GM23338 (cell line): ENCODE results near the gene ARHGEF10L. TPM values are rescaled to one million over a fixed set of nuclear protein-coding genes. Genes with fewer than 3 reads are reported as not detected.

ENCODE experiments used
- ATAC-seq: fragments of 200-7000 bp; cut with Tn5 transposase; 3 replicates; pipeline ENCODE4 v1.9.1; 2020
- DNase-seq: peaks from one replicate; pipeline ENCODE4 v3.0.0-alpha.2; 2015; ENCODE audit warnings: low spot score
- H2AFZ ChIP-seq: fragments of 200-600 bp; sonication (generic); 2 replicates; pipeline ENCODE4 v1.8.0; 2016; ENCODE audit warnings: antibody characterized with exemption, mild to moderate bottlenecking, moderate library complexity
- H3F3A ChIP-seq: fragments of 200-600 bp; sonication (generic); replicated peaks from 2 replicates; pipeline ENCODE4 v1.8.0; 2017; ENCODE audit warnings: antibody characterized with exemption, mixed run types, low read depth
- H3K27ac ChIP-seq: fragments of 200-600 bp; sonication (generic); 2 replicates; pipeline ENCODE4 v1.6.1; 2016; ENCODE audit warnings: low read depth
- H3K27me3 ChIP-seq: fragments of 200-600 bp; sonication (generic); 2 replicates; pipeline ENCODE4 v1.8.0; 2016; ENCODE audit warnings: mild to moderate bottlenecking, mixed run types, moderate library complexity; ENCODE audit not compliant: insufficient read depth
- H3K36me3 ChIP-seq: fragments of 200-600 bp; sonication (generic); 2 replicates; pipeline ENCODE4 v1.8.0; 2016; ENCODE audit warnings: mild to moderate bottlenecking; ENCODE audit not compliant: insufficient read depth
- H3K4me1 ChIP-seq: fragments of 200-600 bp; sonication (generic); 2 replicates; pipeline ENCODE4 v1.8.0; 2016; ENCODE audit warnings: mild to moderate bottlenecking, moderate library complexity; ENCODE audit not compliant: insufficient read depth
- H3K4me2 ChIP-seq: fragments of 200-600 bp; sonication (generic); 2 replicates; pipeline ENCODE4 v1.7.1; 2017; ENCODE audit warnings: mixed run types
- H3K4me3 ChIP-seq: fragments of 200-600 bp; sonication (generic); 2 replicates; pipeline ENCODE4 v1.6.1; 2016; ENCODE audit warnings: mixed run types
- H3K79me2 ChIP-seq: fragments of 200-600 bp; sonication (generic); replicated peaks from 2 replicates; pipeline ENCODE4 v1.8.0; 2017; ENCODE audit warnings: mild to moderate bottlenecking; ENCODE audit not compliant: insufficient read depth
- H3K9me2 ChIP-seq: fragments of 200-600 bp; sonication (generic); 2 replicates; pipeline ENCODE4 v1.8.0; 2017; ENCODE audit not compliant: insufficient read depth
- H4K20me1 ChIP-seq: fragments of 200-600 bp; sonication (generic); replicated peaks from 2 replicates; pipeline ENCODE4 v1.8.0; 2017; ENCODE audit warnings: mild to moderate bottlenecking; ENCODE audit not compliant: insufficient read depth
- H3K27ac Mint-ChIP-seq: 2 replicates; pipeline ENCODE4 v1.8.0; 2020; ENCODE audit warnings: inconsistent platforms, mild to moderate bottlenecking, moderate library complexity, mixed read lengths
- H3K27me3 Mint-ChIP-seq: 3 replicates; pipeline ENCODE4 v1.8.0; 2022; ENCODE audit warnings: low read depth, mild to moderate bottlenecking, moderate library complexity, mixed read lengths, inconsistent platforms; ENCODE audit not compliant: insufficient read depth, poor library complexity
- H3K36me3 Mint-ChIP-seq: 3 replicates; pipeline ENCODE4 v1.8.0; 2021; ENCODE audit warnings: low read depth, mild to moderate bottlenecking, inconsistent platforms, moderate library complexity, mixed read lengths
- H3K4me1 Mint-ChIP-seq: 3 replicates; pipeline ENCODE4 v1.8.0; 2020; ENCODE audit warnings: mild to moderate bottlenecking, inconsistent platforms, mixed read lengths
- H3K4me3 Mint-ChIP-seq: 3 replicates; pipeline ENCODE4 v1.8.0; 2021; ENCODE audit warnings: moderate library complexity, mild to moderate bottlenecking, inconsistent platforms, mixed read lengths
- H3K9me3 Mint-ChIP-seq: 3 replicates; pipeline ENCODE4 v1.8.0; 2020; ENCODE audit warnings: moderate library complexity, mild to moderate bottlenecking, inconsistent platforms, mixed read lengths
- CREB1 ChIP-seq: fragments of 250-450 bp; sonication (Bioruptor Pico); IDR thresholded peaks from 2 replicates; pipeline ENCODE4 v1.5.0; 2020; ENCODE audit warnings: low read depth, mild to moderate bottlenecking, moderate library complexity
- EZH2 ChIP-seq: fragments of 200-600 bp; sonication (generic); IDR thresholded peaks from one replicate; pipeline ENCODE4 v1.8.0; 2017; ENCODE audit warnings: antibody characterized with exemption, mild to moderate bottlenecking, low read depth; ENCODE audit not compliant: unreplicated experiment
- EZH2phosphoT487 ChIP-seq: fragments of 200-600 bp; sonication (generic); IDR thresholded peaks from one replicate; pipeline ENCODE4 v1.8.1; 2018; ENCODE audit warnings: antibody characterized with exemption; ENCODE audit not compliant: unreplicated experiment
- JUNB ChIP-seq: IDR thresholded peaks from one replicate; pipeline ENCODE4 v1.6.1; 2016; ENCODE audit warnings: antibody characterized with exemption; ENCODE audit not compliant: unreplicated experiment
- NANOG ChIP-seq: IDR thresholded peaks from 2 replicates; pipeline ENCODE4 v1.6.1; 2016; ENCODE audit warnings: antibody characterized with exemption, borderline replicate concordance
- POLR2AphosphoS5 ChIP-seq: IDR thresholded peaks from 2 replicates; pipeline ENCODE4 v1.6.1; 2016; ENCODE audit warnings: antibody characterized with exemption, low read depth
- STAT1 ChIP-seq: IDR thresholded peaks from one replicate; pipeline ENCODE4 v1.6.1; 2016; ENCODE audit warnings: antibody characterized with exemption; ENCODE audit not compliant: unreplicated experiment
- ZNF114 ChIP-seq: fragments of 250-450 bp; sonication (Bioruptor Pico); IDR thresholded peaks from 2 replicates; pipeline ENCODE4 v1.5.0; 2020; ENCODE audit warnings: mild to moderate bottlenecking, moderate library complexity
- ZNF331 ChIP-seq: fragments of 250-450 bp; sonication (Bioruptor Pico); IDR thresholded peaks from 2 replicates; pipeline ENCODE4 v1.5.0; 2020; ENCODE audit warnings: low read depth, mild to moderate bottlenecking, moderate library complexity
- polyA plus RNA-seq: library from polyadenylated mRNA; unstranded; fragments of >200 nt; fragmentation: Nextera tagmentation; extraction: Ambion mirVana; gene quantifications from 2 replicates; pipeline ENCODE4 v1.2.1, GENCODE V29; 2016
- total RNA-seq: library from RNA; depleted of rRNA; stranded (reverse); fragments of >200 nt; shearing (Covaris generic); gene quantifications from 2 replicates; pipeline ENCODE4 v1.2.3, GENCODE V29; 2014
- TF ChIP-seq, protein P1 (sequence below), 2 experiments: fragments of 200-600 bp in 1 of 2; sonication (generic) in 1 of 2; conservative IDR thresholded peaks; 2 replicates each; pipeline versions ENCODE4 v1.5.1 to v1.6.1; 2016 to 2017; ENCODE audit warnings: antibody characterized with exemption in 2 of 2, low read depth in 2 of 2, mild to moderate bottlenecking in 2 of 2, moderate library complexity in 1 of 2
- TF ChIP-seq, protein P2 (sequence below): IDR thresholded peaks from 2 replicates; pipeline ENCODE4 v1.6.1; 2016; ENCODE audit warnings: antibody characterized with exemption
- TF ChIP-seq, protein P3 (sequence below): IDR thresholded peaks from one replicate; pipeline ENCODE4 v1.6.1; 2018; ENCODE audit warnings: antibody characterized with exemption; ENCODE audit not compliant: unreplicated experiment
- TF ChIP-seq, protein P4 (sequence below): fragments of 250-450 bp; sonication (Bioruptor Pico); IDR thresholded peaks from 2 replicates; pipeline ENCODE4 v1.5.0; 2020; ENCODE audit warnings: mild to moderate bottlenecking, moderate library complexity

The ARHGEF10L gene
- total and polyA plus RNA-seq, 2 experiments from 2014 or later = 12.1 to 46.8 TPM

DNA sequence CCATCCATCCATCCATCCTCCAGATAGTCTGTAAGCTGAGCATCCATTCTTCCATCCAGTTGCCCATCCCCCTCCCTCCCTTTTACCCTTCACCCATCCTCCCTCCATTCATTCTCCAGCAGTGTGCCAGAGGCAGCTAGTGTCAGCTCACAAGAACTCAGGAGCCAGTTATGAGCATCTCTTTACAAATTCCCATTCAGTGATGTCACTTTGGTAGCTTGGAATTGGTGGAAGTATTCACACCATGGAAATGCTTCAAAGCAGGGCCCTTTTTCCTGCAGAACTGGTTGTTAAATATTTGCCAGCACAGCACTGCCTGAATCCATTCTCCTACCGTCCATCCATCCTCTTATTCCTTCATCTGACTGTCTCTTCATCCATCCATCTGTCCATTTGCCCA lies 72.5 kb downstream of the ARHGEF10L start:
- Histone ChIP-seq H3K36me3 (no peaks in the 10 kb centered on the region), H3K79me2 (no peaks in the 10 kb centered on the region), H3K27me3 (no peaks in the 10 kb centered on the region), H2AFZ (no peak overlapping the region), H3K4me2 (no peak overlapping the region), H3K9me2 (no peaks in the 10 kb centered on the region), H3K4me1 (no peaks in the 10 kb centered on the region; the same call in 1 of the 2 replicates), H4K20me1 (no peaks in the 10 kb centered on the region; the same call in 1 of the 2 replicates), H3K4me3 (no peak overlapping the region), H3F3A (peaks cover 4% of the 10 kb centered on the region; the same call in 1 of the 2 replicates), H3K27ac (no peak overlapping the region)
- Mint-ChIP-seq H3K27ac (no peak overlapping the region), H3K4me3 (no peak overlapping the region; the same call in 2 of the 3 replicates), H3K36me3 (peaks cover 16% of the 10 kb centered on the region), H3K9me3 (no peaks in the 10 kb centered on the region), H3K4me1 (peaks cover 13% of the 10 kb centered on the region; the same call in 2 of the 3 replicates), H3K27me3 (peaks cover 8% of the 10 kb centered on the region)
- ATAC-seq (no peak), DNase-seq (no peak)
- TF ChIP-seq NANOG (no peak), EZH2 (no peak), ZNF114 (no peak), EZH2phosphoT487 (no peak), POLR2AphosphoS5 (no peak), STAT1 (no peak), CREB1 (CRISPR knock-in tag) (no peak), ZNF331 (CRISPR knock-in tag) (no peak), JUNB (no peak)
- TF ChIP-seq, protein P1, sequence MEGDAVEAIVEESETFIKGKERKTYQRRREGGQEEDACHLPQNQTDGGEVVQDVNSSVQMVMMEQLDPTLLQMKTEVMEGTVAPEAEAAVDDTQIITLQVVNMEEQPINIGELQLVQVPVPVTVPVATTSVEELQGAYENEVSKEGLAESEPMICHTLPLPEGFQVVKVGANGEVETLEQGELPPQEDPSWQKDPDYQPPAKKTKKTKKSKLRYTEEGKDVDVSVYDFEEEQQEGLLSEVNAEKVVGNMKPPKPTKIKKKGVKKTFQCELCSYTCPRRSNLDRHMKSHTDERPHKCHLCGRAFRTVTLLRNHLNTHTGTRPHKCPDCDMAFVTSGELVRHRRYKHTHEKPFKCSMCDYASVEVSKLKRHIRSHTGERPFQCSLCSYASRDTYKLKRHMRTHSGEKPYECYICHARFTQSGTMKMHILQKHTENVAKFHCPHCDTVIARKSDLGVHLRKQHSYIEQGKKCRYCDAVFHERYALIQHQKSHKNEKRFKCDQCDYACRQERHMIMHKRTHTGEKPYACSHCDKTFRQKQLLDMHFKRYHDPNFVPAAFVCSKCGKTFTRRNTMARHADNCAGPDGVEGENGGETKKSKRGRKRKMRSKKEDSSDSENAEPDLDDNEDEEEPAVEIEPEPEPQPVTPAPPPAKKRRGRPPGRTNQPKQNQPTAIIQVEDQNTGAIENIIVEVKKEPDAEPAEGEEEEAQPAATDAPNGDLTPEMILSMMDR (conservative IDR thresholded peaks at IDR 0.05; ENCODE audit: low read depth in 2 of 2) = no peak
- TF ChIP-seq, protein P2, sequence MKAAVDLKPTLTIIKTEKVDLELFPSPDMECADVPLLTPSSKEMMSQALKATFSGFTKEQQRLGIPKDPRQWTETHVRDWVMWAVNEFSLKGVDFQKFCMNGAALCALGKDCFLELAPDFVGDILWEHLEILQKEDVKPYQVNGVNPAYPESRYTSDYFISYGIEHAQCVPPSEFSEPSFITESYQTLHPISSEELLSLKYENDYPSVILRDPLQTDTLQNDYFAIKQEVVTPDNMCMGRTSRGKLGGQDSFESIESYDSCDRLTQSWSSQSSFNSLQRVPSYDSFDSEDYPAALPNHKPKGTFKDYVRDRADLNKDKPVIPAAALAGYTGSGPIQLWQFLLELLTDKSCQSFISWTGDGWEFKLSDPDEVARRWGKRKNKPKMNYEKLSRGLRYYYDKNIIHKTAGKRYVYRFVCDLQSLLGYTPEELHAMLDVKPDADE = no peak
- TF ChIP-seq, protein P3, sequence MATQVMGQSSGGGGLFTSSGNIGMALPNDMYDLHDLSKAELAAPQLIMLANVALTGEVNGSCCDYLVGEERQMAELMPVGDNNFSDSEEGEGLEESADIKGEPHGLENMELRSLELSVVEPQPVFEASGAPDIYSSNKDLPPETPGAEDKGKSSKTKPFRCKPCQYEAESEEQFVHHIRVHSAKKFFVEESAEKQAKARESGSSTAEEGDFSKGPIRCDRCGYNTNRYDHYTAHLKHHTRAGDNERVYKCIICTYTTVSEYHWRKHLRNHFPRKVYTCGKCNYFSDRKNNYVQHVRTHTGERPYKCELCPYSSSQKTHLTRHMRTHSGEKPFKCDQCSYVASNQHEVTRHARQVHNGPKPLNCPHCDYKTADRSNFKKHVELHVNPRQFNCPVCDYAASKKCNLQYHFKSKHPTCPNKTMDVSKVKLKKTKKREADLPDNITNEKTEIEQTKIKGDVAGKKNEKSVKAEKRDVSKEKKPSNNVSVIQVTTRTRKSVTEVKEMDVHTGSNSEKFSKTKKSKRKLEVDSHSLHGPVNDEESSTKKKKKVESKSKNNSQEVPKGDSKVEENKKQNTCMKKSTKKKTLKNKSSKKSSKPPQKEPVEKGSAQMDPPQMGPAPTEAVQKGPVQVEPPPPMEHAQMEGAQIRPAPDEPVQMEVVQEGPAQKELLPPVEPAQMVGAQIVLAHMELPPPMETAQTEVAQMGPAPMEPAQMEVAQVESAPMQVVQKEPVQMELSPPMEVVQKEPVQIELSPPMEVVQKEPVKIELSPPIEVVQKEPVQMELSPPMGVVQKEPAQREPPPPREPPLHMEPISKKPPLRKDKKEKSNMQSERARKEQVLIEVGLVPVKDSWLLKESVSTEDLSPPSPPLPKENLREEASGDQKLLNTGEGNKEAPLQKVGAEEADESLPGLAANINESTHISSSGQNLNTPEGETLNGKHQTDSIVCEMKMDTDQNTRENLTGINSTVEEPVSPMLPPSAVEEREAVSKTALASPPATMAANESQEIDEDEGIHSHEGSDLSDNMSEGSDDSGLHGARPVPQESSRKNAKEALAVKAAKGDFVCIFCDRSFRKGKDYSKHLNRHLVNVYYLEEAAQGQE = no peak
- TF ChIP-seq, protein P4, sequence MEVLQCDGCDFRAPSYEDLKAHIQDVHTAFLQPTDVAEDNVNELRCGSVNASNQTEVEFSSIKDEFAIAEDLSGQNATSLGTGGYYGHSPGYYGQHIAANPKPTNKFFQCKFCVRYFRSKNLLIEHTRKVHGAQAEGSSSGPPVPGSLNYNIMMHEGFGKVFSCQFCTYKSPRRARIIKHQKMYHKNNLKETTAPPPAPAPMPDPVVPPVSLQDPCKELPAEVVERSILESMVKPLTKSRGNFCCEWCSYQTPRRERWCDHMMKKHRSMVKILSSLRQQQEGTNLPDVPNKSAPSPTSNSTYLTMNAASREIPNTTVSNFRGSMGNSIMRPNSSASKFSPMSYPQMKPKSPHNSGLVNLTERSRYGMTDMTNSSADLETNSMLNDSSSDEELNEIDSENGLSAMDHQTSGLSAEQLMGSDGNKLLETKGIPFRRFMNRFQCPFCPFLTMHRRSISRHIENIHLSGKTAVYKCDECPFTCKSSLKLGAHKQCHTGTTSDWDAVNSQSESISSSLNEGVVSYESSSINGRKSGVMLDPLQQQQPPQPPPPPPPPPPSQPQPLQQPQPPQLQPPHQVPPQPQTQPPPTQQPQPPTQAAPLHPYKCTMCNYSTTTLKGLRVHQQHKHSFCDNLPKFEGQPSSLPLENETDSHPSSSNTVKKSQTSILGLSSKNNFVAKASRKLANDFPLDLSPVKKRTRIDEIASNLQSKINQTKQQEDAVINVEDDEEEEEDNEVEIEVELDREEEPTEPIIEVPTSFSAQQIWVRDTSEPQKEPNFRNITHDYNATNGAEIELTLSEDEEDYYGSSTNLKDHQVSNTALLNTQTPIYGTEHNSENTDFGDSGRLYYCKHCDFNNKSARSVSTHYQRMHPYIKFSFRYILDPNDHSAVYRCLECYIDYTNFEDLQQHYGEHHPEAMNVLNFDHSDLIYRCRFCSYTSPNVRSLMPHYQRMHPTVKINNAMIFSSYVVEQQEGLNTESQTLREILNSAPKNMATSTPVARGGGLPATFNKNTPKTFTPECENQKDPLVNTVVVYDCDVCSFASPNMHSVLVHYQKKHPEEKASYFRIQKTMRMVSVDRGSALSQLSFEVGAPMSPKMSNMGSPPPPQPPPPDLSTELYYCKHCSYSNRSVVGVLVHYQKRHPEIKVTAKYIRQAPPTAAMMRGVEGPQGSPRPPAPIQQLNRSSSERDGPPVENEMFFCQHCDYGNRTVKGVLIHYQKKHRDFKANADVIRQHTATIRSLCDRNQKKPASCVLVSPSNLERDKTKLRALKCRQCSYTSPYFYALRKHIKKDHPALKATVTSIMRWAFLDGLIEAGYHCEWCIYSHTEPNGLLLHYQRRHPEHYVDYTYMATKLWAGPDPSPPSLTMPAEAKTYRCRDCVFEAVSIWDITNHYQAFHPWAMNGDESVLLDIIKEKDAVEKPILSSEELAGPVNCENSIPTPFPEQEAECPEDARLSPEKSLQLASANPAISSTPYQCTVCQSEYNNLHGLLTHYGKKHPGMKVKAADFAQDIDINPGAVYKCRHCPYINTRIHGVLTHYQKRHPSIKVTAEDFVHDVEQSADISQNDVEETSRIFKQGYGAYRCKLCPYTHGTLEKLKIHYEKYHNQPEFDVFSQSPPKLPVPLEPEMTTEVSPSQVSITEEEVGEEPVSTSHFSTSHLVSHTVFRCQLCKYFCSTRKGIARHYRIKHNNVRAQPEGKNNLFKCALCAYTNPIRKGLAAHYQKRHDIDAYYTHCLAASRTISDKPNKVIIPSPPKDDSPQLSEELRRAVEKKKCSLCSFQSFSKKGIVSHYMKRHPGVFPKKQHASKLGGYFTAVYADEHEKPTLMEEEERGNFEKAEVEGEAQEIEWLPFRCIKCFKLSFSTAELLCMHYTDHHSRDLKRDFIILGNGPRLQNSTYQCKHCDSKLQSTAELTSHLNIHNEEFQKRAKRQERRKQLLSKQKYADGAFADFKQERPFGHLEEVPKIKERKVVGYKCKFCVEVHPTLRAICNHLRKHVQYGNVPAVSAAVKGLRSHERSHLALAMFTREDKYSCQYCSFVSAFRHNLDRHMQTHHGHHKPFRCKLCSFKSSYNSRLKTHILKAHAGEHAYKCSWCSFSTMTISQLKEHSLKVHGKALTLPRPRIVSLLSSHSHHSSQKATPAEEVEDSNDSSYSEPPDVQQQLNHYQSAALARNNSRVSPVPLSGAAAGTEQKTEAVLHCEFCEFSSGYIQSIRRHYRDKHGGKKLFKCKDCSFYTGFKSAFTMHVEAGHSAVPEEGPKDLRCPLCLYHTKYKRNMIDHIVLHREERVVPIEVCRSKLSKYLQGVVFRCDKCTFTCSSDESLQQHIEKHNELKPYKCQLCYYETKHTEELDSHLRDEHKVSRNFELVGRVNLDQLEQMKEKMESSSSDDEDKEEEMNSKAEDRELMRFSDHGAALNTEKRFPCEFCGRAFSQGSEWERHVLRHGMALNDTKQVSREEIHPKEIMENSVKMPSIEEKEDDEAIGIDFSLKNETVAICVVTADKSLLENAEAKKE (CRISPR knock-in tag) = no peak
